HPDE6-E6E7 (cell line): ENCODE results near the gene SLC38A1.

ENCODE experiments used
- DNase-seq: peaks from one replicate; pipeline ENCODE4 v3.0.0; 2011; ENCODE audit warnings: missing footprints; ENCODE audit errors: extremely low spot score

SLC38A1 gene

DNA sequence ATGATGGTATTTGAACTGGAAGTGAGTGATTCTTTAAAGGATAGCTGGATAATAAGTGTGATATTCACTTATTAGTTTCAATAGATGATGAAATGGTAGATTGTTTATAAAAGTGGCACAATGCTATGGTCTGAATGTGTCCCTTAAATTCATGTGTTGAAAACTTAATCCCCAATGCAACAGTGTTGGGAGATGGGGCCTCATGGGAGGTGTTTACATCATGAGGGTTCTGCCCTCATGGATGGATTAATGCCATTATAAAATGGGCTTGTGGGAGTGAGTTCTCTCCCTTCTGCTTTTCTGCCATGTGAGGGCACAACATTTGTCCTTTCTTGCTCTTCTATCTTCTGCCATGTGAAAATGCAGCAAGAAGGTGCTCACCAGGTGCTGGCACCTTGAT, 134.0 kb downstream of the SLC38A1 start:
- DNase-seq, result no peak

DNA sequence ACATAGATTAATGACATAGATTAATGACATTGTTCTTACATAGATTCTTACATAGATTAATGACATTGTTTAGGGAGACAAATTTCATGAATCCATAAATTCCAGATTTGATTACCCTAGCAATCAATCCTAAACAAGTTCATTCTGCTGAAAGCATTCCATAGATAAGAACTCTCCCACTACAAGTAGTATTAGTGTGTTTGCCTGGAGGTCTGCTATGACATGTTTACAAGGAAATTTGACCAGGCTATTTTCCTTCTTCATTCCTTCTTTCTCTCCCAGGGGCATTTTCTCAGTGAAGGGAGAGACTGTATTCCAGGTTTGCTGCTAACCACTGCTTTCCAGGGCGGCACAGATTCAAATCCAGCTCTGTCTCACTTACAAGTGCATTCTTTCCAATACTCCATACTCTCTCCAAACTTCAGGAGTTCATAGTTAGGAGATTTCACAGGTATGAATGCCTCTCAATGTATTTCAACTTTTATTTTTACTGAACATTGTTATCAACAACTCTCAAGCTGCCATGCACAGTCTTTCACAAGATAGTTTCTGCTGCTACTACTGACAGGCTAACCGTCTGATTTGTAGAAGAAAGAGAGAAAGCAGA, 134.5 kb downstream of the SLC38A1 start:
- DNase-seq, result no peak

DNA sequence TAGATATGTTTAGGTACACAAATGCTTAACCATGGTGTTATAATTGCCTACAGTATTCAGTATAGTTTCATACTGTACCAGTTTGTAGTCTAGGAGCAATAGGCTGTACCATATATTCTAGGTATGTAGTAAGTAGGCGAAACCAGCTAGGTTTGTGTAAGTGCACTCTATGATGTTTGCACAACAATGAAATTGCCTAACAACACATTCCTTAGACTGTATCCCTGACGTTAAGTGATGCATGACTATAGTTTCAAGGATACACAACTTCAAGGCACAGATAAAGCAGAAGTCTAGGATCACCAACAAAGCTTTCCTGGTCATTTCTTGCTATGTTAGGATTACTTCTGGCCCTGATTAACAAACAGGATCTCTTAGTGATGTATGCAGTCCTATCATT, 135.1 kb downstream of the SLC38A1 start:
- no peak for DNase-seq
